Endothelial cell of umbilical vein (primary cell): Measurements from ENCODE around the gene EPHA5. TPM values are rescaled to one million over a fixed set of nuclear protein-coding genes. Genes with fewer than 3 reads are reported as not detected.

Source experiments
- BruUV-seq: library from RNA; stranded (reverse); fragments of 400-500 nt; replicated peaks from 2 replicates; lab custom pipeline; 2021; lab: Mats Ljungman, UMichigan
- CTCF ChIA-PET: fragments of 300-600, 350-600 bp; sonication (Branson Sonifier 250); formaldehyde crosslinking; loops from one replicate; lab custom pipeline; 2021; ENCODE audit warnings: antibody characterized with exemption, inconsistent platforms; lab: Charles Lee
- POLR2A ChIA-PET: fragments of 300-600, 350-600 bp; sonication (Branson Sonifier 250); formaldehyde crosslinking; loops from one replicate; lab custom pipeline; 2021; ENCODE audit warnings: antibody characterized with exemption, inconsistent platforms; lab: Charles Lee
- DNase-seq: peaks from one replicate; pipeline ENCODE4 v3.0.0-alpha.2; 2011; ENCODE audit warnings: low read depth, low spot score
- FAIRE-seq: peaks from 2 replicates; lab custom pipeline; 2011; peaks lifted over from hg19 to GRCh38; lab: Jason Lieb, UNC
- H2AFZ ChIP-seq: 2 replicates; pipeline ENCODE4 v1.6.0; 2012; ENCODE audit warnings: low read depth, low read length, control low read depth, inconsistent platforms
- H3K27ac ChIP-seq: 2 replicates; pipeline ENCODE4 v1.5.1; 2011; ENCODE audit warnings: low read depth, mild to moderate bottlenecking, control low read depth, low read length, moderate library complexity; ENCODE audit not compliant: insufficient read depth
- H3K27me3 ChIP-seq, 2 experiments: 2 replicates each; pipeline versions ENCODE4 v1.6.0 to v1.6.1; 2011; ENCODE audit warnings: low read length in 2 of 2, mixed read lengths in 1 of 2; ENCODE audit not compliant: control insufficient read depth in 2 of 2, insufficient read depth in 2 of 2
- H3K36me3 ChIP-seq, 2 experiments: 2 replicates in 1 of 2; 3 replicates in 1 of 2; pipeline ENCODE4 v1.5.1; 2011; ENCODE audit warnings: low read length in 2 of 2, mild to moderate bottlenecking in 1 of 2, moderate library complexity in 1 of 2; ENCODE audit not compliant: control insufficient read depth in 2 of 2, insufficient read depth in 2 of 2; ENCODE audit errors: extremely low read depth in 1 of 2
- H3K4me1 ChIP-seq: 3 replicates; pipeline ENCODE4 v1.5.1; 2011; ENCODE audit warnings: mild to moderate bottlenecking, low read length; ENCODE audit not compliant: control insufficient read depth, insufficient read depth; ENCODE audit errors: extremely low read depth
- H3K4me2 ChIP-seq: 2 replicates; pipeline ENCODE4 v1.6.1; 2011; ENCODE audit warnings: low read length, control low read depth, mixed read lengths; ENCODE audit not compliant: insufficient read depth
- H3K4me3 ChIP-seq, 3 experiments: fragments of 200-600 bp in 1 of 3; sonication (generic), shearing (Covaris generic) in 1 of 3; replicated peaks in 1 of 3; 2 replicates each; pipeline ENCODE4 v1.5.1; 2011 to 2016; ENCODE audit warnings: control low read depth in 3 of 3, low read length in 3 of 3, mild to moderate bottlenecking in 2 of 3, inconsistent platforms in 1 of 3, low read depth in 1 of 3, moderate library complexity in 1 of 3; ENCODE audit not compliant: insufficient read depth in 1 of 3
- H3K79me2 ChIP-seq: 2 replicates; pipeline ENCODE4 v1.6.0; 2012; ENCODE audit warnings: low read length, inconsistent platforms; ENCODE audit not compliant: control insufficient read depth, insufficient read depth
- H3K9ac ChIP-seq: replicated peaks from 2 replicates; pipeline ENCODE3; 2011; ENCODE audit warnings: low read length, control low read depth; ENCODE audit not compliant: insufficient read depth; ENCODE audit errors: extremely low read depth
- H3K9me1 ChIP-seq: replicated peaks from 3 replicates; pipeline ENCODE4 v1.6.0; 2011; ENCODE audit warnings: mild to moderate bottlenecking, low read length; ENCODE audit not compliant: control insufficient read depth, insufficient read depth; ENCODE audit errors: extremely low read depth
- H3K9me3 ChIP-seq: replicated peaks from 2 replicates; pipeline ENCODE4 v1.5.1; 2012; ENCODE audit warnings: low read length, inconsistent platforms; ENCODE audit not compliant: control insufficient read depth, insufficient read depth
- H4K20me1 ChIP-seq: replicated peaks from 2 replicates; pipeline ENCODE3; 2011; ENCODE audit warnings: mild to moderate bottlenecking, low read length; ENCODE audit not compliant: control insufficient read depth, insufficient read depth; ENCODE audit errors: extremely low read depth
- EZH2 ChIP-seq: IDR thresholded peaks from 2 replicates; pipeline ENCODE4 v1.6.1; 2012; ENCODE audit warnings: borderline replicate concordance, low read depth, mild to moderate bottlenecking, moderate library complexity, low read length, inconsistent platforms; ENCODE audit not compliant: severe bottlenecking
- FOS ChIP-seq: IDR thresholded peaks from 2 replicates; pipeline ENCODE4 v1.6.1; 2011; ENCODE audit warnings: mild to moderate bottlenecking, low read length, moderate library complexity, borderline replicate concordance; ENCODE audit not compliant: insufficient read depth
- GATA2 ChIP-seq: IDR thresholded peaks from 2 replicates; pipeline ENCODE4 v1.7.0; 2011; ENCODE audit warnings: low read depth, mild to moderate bottlenecking, moderate library complexity, mixed read lengths, low read length; ENCODE audit not compliant: insufficient read length, insufficient read depth
- JUN ChIP-seq: IDR thresholded peaks from 2 replicates; pipeline ENCODE4 v1.6.1; 2011; ENCODE audit warnings: borderline replicate concordance, low read depth; ENCODE audit not compliant: insufficient read length, insufficient read depth
- MYC ChIP-seq: IDR thresholded peaks from one replicate; pipeline ENCODE4 v1.6.1; 2011; ENCODE audit warnings: mild to moderate bottlenecking, low read depth, low read length
- POLR2A ChIP-seq: IDR thresholded peaks from 2 replicates; pipeline ENCODE4 v1.6.1; 2012; ENCODE audit warnings: low read depth, mild to moderate bottlenecking, control low read depth, low read length
- POLR2AphosphoS5 ChIP-seq: IDR thresholded peaks from 2 replicates; pipeline ENCODE4 v1.6.1; 2012; ENCODE audit warnings: low read depth, mild to moderate bottlenecking, control low read depth, low read length, moderate library complexity; ENCODE audit not compliant: insufficient read depth
- dilution Hi-C: fragments of 300-500 bp; cut with MboI; formaldehyde crosslinking; loops from one replicate; pipeline ENCODE4 v1.15.0; 2019; ENCODE audit warnings: low sequenced_read_pairs; ENCODE audit not compliant: extremely low pct_ligation_motif_present
- intact Hi-C: fragments of 100-400 bp; cut with micrococcal nuclease; formaldehyde crosslinking; loops from one replicate; pipeline ENCODE4 v1.10.0; 2022
- polyA plus RNA-seq, 4 experiments: library from polyadenylated mRNA; depleted of rRNA in 3 of 4; stranded (reverse) in 3 of 4; unstranded in 1 of 4; fragments of >200 nt; gene quantifications; 2 replicates each; pipeline versions ENCODE4 v1.2.1 to v1.2.3, GENCODE V29; 2011 to 2012; ENCODE audit warnings: missing spikeins in 1 of 4
- total RNA-seq: library from RNA; stranded (reverse); gene quantifications from 2 replicates; pipeline ENCODE4 v1.2.3, GENCODE V29; 2021
- TF ChIP-seq, protein P1 (sequence below): IDR thresholded peaks from 2 replicates; pipeline ENCODE4 v1.6.1; 2011; ENCODE audit not compliant: insufficient read depth, insufficient read length
- TF ChIP-seq, protein P2 (sequence below), 2 donors: IDR thresholded peaks; 1 replicate in 1 of 2; 2 replicates in 1 of 2; pipeline ENCODE4 v1.5.1; 2011; ENCODE audit warnings: low read length in 2 of 2, mild to moderate bottlenecking in 2 of 2, moderate library complexity in 2 of 2, control low read depth in 1 of 2, inconsistent platforms in 1 of 2, low read depth in 1 of 2; ENCODE audit not compliant: insufficient read depth in 1 of 2; ENCODE audit errors: extremely low read depth in 1 of 2

Gene EPHA5
- total and polyA plus RNA-seq, 2 donors (not counting 3 experiments of a cell fraction or from before 2014, with no cell fraction given) = 0.31 to 0.39 TPM

DNA sequence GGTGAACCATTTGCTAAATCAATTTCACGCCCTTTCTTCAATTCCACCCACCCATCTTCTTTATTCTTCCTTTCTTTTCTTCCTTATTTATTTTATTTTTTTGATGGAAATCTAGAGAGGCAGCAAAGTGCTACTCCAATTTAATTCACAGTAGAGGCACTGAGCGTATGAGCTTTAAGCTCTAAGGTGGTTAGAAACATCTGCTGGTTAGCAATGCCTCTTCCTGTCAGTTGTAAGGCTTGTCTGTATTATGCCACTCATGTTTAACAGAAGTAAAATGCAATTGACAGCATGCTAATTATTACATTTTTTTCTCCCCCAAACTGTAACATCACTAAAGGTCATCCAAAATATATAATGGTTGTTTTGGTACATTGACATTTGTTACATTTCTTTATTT is 103.8 kb downstream of the EPHA5 start:
- no TSS peak for BruUV-seq
- Histone ChIP-seq H3K27me3 (no peaks in the 10 kb centered on the region), H4K20me1 (no peaks in the 10 kb centered on the region), H3K27ac (no peak overlapping the region), H3K36me3 (no peaks in the 10 kb centered on the region), H3K9me3 (no peaks in the 10 kb centered on the region), H3K4me1 (no peaks in the 10 kb centered on the region), H2AFZ (peak overlapping the region; percentile 30), H3K4me3 (no peak overlapping the region), H3K9ac (no peak overlapping the region), H3K4me2 (no peak overlapping the region), H3K79me2 (no peaks in the 10 kb centered on the region), H3K9me1 (no peaks in the 10 kb centered on the region)
- intact Hi-C loops = no loop called here
- no peak for DNase-seq
- dilution Hi-C loops = no loop called here
- POLR2A ChIA-PET = no interaction called here
- TF ChIP-seq POLR2A (no peak), EZH2 (no peak), GATA2 (no peak), FOS (no peak), MYC (no peak), POLR2AphosphoS5 (no peak), JUN (no peak)
- TF ChIP-seq, protein P1, sequence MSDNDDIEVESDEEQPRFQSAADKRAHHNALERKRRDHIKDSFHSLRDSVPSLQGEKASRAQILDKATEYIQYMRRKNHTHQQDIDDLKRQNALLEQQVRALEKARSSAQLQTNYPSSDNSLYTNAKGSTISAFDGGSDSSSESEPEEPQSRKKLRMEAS = no peak
- TF ChIP-seq, protein P2, sequence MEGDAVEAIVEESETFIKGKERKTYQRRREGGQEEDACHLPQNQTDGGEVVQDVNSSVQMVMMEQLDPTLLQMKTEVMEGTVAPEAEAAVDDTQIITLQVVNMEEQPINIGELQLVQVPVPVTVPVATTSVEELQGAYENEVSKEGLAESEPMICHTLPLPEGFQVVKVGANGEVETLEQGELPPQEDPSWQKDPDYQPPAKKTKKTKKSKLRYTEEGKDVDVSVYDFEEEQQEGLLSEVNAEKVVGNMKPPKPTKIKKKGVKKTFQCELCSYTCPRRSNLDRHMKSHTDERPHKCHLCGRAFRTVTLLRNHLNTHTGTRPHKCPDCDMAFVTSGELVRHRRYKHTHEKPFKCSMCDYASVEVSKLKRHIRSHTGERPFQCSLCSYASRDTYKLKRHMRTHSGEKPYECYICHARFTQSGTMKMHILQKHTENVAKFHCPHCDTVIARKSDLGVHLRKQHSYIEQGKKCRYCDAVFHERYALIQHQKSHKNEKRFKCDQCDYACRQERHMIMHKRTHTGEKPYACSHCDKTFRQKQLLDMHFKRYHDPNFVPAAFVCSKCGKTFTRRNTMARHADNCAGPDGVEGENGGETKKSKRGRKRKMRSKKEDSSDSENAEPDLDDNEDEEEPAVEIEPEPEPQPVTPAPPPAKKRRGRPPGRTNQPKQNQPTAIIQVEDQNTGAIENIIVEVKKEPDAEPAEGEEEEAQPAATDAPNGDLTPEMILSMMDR (IDR thresholded peaks at IDR 0.05; ENCODE audit: extremely low read depth in 1 of 2, insufficient read depth in 1 of 2, low read depth in 1 of 2, low read length in 2 of 2) = no peak
- CTCF ChIA-PET = no interaction called here
- no peak for FAIRE-seq
